ENCODE data around the gene ZNF227.
A peak's percentile ranks its signal among the peaks of the same experiment; 100 is the strongest.
"Not testable (repeated sequence)": the region's sequence is repeated elsewhere in the genome, so short reads cannot be mapped to it uniquely, and the experiment has no call there.

ZNF227 gene

DNA sequence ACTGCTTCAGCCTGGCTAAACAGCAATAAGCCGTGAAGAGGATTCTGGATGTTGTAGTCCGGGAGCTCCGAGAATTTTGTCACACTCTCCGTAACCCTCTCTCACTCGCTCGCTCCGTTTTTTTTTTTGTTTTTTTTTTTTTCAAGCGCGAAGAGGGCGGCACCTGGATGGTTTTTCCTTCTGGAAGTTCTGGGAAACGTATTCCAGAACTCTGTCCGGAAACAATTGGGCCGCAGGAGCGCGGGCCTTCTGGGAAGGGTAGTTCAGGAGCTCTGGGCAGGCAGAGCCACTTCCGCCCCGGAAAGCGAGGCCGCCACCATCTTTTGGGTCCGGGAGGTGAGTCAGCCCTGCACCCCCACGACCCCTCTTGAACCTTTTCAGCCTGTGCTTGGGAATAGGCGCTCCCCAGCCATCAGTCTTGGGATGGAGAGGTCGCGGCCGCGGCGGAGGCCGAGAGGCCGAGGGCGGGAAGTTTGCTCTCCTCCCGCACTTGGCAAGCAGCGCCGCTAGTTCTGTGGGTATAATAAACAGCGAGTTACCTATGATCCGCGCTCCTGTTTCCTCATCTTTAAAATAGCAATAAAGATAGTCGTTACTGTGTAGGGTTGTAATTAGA is at the start of gene ZNF227:
Gene ZNF227, plus strand, starts transcription at position 283 of the 616 bp plus-strand sequence. CDS start 5,261 bp downstream, outside the sequence.
- DNase-seq, result peak; percentile 76 to 82

GRCh38 chr19:44163789-44164188 is 48.5 kb upstream of the ZNF227 start:
- no peak for DNase-seq

DNA sequence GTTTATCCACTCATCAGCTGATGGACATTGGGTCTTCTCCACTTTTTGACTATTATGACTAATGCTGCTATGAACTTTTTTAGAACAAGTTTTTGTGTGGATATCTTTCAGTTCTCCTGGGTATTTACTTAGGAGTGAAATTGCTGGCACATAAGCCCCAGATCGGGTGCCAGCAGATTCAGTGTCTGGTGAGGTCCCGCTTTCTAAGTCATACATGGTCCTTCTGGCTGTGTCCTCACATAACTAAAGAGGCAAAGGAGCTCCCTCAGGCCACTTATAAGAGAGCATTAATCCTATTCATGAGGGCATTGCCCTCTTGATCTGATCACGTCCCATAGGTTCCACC is 48.0 kb upstream of the ZNF227 start:
- no peak for DNase-seq

DNA sequence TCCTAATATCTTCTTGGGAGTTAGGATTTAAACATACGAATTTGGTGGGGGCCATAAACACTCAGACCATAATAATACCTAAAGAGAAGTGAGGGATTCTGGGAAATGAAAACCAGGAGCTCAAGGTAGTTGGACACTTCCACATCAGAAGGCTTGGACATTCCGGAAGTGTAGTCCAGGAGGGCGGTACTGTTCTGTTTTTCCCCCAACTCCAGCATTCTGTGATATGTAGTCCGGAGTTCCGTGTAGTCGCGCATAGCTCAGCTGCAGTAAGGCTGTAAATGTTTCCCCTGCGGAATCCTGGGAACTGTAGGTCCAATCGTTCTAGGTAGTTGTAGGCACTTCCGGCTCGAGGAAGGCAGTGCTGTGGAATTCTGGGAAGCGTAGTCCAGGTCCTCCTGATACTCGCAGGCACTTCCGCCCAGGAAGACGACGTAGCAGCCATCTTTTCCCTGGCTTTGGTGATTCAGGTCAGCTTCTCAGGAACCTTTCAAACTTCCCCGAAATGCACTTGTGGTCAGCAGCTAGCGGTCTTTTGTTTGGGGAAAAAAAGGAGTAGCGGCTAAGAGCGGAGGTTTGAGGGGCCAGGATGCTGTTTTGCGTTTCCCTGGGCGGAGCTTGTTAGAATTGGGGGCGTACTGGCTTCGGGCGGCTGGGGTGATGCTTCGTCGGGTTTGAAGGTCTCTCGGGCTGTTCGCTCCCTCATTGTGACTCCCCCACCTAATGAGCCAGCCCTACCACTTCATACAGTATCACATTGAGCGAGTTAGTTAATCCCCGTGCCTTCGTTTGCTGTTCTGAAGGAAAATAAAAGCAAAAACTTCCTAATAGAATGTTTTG is 47.4 kb upstream of the ZNF227 start, which contains the start of gene ZNF226:
Gene ZNF226, plus strand, starts transcription at position 428 of the 840 bp plus-strand sequence. CDS start 4,981 bp downstream, outside the sequence.
- peak; percentile 88 to 90 for DNase-seq

- DNase-seq, result not testable (repeated sequence)
Measured at GRCh38 chr19:44170660-44171059, 41.7 kb upstream of the ZNF227 start.

DNA sequence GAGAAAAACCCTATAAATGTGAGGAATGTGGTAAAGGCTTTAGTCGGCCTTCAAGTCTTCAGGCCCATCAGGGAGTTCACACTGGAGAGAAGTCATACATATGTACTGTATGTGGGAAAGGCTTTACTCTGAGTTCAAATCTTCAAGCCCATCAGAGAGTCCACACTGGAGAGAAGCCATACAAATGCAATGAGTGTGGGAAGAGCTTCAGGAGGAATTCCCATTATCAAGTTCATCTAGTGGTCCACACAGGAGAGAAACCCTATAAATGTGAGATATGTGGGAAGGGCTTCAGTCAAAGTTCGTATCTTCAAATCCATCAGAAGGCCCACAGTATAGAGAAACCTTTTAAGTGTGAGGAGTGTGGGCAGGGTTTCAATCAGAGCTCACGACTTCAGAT is 35.7 kb upstream of the ZNF227 start:
- DNase-seq, result no peak

- no peak for DNase-seq
Measured at GRCh38 chr19:44180968-44181367, 31.4 kb upstream of the ZNF227 start.

GRCh38 chr19:44182145-44182544 is 30.2 kb upstream of the ZNF227 start:
- no peak for DNase-seq

GRCh38 chr19:44190020-44190419 is 22.3 kb upstream of the ZNF227 start:
- no peak for DNase-seq

DNA sequence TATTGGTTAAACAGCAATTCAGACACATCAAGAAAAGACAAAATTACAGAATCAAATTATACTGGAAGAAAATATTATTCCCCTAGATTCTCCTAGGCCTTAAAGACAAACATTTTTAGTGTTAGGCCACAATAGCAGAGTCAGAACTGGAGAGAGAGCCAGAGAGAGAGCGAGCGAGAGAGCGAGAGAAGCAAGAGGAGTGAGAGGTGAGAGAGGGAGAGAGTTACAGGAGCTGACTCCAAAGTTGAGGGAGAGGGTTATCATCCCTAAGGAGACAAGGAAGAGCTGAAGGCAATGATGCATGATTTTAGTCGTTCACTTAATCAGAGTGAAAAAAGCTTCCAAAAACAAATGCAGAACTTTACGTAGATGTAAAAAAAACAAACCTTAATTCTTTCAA is 20.2 kb upstream of the ZNF227 start:
- no peak for DNase-seq

DNA sequence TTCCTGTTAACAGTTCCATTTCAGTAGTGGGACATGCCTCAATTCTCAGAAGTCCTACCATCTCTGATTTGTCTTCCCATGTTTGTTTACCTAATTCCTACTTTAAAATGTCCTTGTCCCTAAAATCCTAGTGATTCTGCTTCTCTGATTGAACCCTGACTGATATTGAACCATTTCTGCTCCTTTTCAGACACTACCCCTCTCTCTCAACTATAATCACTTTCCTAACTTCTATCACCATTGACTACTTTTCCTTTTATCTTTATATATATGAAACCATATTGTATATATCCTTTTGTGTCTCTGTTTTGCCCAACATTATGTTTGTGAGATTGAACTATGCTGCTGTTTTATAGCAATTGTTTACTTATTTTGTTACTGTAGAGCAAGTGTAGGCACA is 15.6 kb upstream of the ZNF227 start:
- no peak for DNase-seq

DNA sequence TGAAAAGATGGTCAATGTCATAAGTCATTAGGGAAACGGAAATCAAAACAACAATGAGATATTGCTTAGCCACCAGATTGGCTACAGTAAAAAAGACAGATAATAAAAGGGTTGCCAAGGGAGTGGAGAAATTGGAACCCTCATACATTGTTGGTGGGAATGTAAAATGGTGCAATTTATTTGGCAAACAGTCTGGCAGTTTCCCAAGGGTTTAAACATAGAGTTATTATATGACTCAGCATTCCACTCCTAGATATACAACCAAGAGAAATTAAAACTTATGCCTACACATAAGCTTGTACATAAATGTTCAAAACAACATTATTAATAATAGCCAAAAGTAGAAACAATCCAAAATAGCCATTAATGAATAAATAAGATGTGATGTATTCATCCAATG is 9.9 kb upstream of the ZNF227 start:
- DNase-seq, result no peak

DNA sequence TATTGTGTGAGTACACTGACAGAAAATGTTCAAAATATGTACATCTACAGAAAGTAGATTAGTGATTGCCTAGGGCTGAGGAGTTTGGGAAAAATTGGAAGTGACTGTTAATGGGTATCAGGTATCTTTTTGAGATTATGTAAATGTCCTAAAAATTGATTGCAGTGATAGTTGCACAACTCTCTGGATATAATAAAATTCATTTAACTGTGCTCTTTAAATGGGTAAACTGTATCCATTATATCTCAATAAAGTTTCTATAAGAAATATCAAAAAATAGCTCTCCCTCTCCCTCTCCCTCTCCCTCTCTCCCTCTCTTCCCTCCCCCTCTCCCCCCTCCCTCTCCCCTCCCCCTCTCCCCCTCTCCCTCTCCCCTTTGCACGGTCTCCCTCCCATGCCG is 9.4 kb upstream of the ZNF227 start:
- DNase-seq, result no peak

GRCh38 chr19:44203877-44204276 is 8.5 kb upstream of the ZNF227 start:
- not testable (repeated sequence) for DNase-seq

GRCh38 chr19:44204772-44205171 is 7.6 kb upstream of the ZNF227 start:
- DNase-seq, result no peak

GRCh38 chr19:44207126-44207803 is 5.1 kb upstream of the ZNF227 start:
- peak; percentile 80 to 87 for DNase-seq

DNA sequence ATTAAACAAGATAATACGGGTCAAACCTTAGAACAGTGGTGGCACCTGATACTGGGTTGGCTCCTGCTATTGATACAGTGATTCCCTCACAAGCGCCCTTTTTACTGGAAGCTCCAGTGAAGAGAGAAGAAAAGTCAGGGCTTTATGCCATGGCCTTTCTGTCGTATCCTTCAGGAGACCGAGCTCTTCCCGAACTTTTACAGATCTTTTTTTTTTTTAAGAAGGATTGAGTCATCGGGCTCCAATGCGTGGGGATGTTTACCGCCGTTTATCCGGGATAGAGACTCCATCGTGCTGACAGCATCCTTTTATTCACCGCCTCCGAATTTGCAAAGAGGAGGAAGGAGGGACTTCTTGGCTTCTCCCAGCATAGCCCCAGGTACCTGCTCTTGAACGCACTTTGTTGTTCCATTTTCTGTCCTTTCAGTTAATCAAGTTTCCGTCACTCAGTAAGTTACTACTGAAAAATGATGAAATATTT is 574 bp downstream of the ZNF227 start:
- DNase-seq, result no peak

DNA sequence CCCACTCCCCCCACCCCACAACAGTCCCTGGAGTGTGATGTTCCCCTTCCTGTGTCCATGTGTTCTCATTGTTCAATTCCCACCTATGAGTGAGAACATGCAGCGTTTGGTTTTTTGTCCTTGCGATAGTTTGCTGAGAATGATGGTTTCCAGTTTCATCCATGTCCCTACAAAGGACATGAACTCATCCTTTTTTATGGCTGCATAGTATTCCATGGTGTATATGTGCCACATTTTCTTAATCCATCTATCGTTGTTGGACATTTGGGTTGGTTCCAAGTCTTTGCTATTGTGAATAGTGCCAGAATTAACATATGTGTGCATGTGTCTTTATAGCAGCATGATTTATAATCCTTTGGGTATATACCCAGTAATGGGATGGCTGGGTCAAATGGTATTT is 7.6 kb downstream of the ZNF227 start:
- not testable (repeated sequence) for DNase-seq

- not testable (repeated sequence) for DNase-seq
Measured at GRCh38 chr19:44220761-44221160, 8.4 kb downstream of the ZNF227 start.

GRCh38 chr19:44221291-44221690 is 9.0 kb downstream of the ZNF227 start:
- DNase-seq, result not testable (repeated sequence)

- no peak for DNase-seq
Measured at GRCh38 chr19:44228318-44228717, 16.0 kb downstream of the ZNF227 start.

- DNase-seq, result no peak
Measured at GRCh38 chr19:44232867-44233266, 20.5 kb downstream of the ZNF227 start.

DNA sequence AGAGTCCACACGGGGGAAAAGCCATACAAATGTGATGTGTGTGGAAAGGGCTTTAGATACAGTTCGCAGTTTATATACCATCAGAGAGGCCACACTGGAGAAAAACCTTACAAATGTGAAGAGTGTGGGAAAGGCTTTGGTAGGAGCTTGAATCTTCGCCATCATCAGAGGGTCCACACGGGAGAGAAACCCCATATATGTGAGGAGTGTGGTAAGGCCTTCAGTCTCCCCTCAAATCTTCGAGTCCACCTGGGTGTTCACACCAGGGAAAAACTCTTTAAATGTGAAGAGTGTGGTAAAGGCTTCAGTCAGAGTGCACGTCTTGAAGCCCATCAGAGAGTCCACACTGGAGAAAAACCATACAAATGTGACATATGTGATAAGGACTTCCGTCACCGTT is 24.1 kb downstream of the ZNF227 start:
- no peak for DNase-seq

GRCh38 chr19:44252332-44252731 is 40.0 kb downstream of the ZNF227 start:
- DNase-seq, result not testable (repeated sequence)

All from CD4-positive, alpha-beta T cell treated with Interferon alpha-2 for 1 hour (primary cell).